NCI-H1092 treated with DMSO at 0.1 percent for 48 hours (cell line): ENCODE data around the gene FAAH.

Experiments used
- DNase-seq: peaks from one replicate; lab custom pipeline; 2025; lab: John Stamatoyannopoulos, UW

The FAAH gene

GRCh38 chr1:46401154-46401913 is 7.2 kb downstream of the FAAH start:
- DNase-seq: no peak

GRCh38 chr1:46401964-46402626 is 8.0 kb downstream of the FAAH start:
- DNase-seq: no peak

GRCh38 chr1:46403916-46404315 is 9.8 kb downstream of the FAAH start:
- DNase-seq: no peak

DNA sequence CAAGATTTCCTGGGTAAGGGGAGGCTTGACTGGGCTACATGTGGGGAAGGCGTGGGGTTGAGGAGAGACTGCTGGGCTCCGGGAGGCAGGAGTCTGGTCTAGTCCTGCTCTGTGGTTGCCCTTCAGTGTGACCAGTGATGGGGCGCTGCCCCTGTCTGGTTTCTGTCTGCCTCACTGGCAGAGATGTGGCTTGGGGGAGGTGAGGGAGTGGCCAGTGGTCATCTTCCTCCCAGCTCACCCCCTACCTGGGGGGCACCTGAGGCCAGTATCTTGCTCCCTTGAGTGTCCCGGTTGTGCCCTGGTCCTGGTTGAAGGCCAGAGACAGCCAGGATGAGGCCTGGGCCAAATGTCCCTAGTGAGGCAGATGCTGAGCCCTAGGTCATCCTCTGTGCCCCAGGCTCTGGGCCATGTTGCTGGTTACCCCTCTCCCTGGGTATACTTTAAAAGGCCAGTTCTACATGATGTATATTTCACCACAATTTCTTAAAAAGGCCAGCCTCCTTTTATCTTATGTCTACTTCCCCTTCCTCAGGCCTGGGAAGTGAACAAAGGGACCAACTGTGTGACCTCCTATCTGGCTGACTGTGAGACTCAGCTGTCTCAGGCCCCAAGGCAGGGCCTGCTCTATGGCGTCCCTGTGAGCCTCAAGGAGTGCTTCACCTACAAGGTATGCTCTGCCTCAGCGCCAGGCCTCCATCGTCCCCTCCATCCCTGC is 10.5 kb downstream of the FAAH start:
- DNase-seq: no peak

GRCh38 chr1:46405197-46405555 is 11.1 kb downstream of the FAAH start:
- DNase-seq: no peak

- DNase-seq: no peak
Measured at GRCh38 chr1:46405724-46406123, 11.6 kb downstream of the FAAH start.

GRCh38 chr1:46406881-46407608 is 12.9 kb downstream of the FAAH start:
- DNase-seq: no peak

- DNase-seq: no peak
Measured at GRCh38 chr1:46407636-46408035, 13.5 kb downstream of the FAAH start.

GRCh38 chr1:46408356-46409062 is 14.4 kb downstream of the FAAH start:
- no peak for DNase-seq

- DNase-seq: no peak
Measured at GRCh38 chr1:46409063-46409372, 14.9 kb downstream of the FAAH start.

DNA sequence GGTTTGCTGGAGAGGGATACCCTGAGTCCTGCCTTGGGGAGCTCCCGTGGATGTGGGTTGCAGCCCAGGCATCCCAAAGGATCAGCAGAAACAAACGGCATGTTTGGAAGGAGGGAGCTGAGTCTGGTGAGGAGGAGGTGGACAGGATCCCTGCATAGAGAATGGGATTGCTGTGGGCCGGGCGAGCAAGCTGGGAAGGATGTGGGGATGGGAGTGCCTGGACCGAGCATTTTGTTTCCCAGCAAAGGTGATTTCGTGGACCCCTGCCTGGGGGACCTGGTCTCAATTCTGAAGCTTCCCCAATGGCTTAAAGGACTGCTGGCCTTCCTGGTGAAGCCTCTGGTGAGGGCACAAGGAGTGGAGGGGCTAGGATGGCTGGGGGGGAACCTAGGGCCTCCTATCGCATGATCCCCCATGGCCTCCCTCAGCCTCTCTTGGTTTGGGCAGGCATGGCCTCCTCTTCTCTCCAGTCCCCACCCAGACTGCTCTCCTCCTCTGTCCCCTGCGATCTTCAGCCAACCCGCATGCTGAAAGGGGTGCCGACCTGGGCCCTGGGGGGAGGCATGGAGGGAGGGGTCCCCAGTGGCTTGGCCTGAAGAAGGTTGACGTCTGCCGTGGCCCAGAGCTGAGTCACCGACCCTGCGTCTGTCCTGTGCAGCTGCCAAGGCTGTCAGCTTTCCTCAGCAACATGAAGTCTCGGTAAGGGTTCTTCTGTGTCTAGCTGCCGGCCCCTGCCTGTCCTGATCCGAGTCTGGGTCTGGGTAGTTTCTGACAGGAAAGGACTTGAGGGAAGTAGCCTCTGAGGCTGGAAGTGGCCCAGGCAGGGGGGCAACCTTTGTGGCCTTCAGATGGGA is 16.3 kb downstream of the FAAH start:
- DNase-seq: no peak

DNA sequence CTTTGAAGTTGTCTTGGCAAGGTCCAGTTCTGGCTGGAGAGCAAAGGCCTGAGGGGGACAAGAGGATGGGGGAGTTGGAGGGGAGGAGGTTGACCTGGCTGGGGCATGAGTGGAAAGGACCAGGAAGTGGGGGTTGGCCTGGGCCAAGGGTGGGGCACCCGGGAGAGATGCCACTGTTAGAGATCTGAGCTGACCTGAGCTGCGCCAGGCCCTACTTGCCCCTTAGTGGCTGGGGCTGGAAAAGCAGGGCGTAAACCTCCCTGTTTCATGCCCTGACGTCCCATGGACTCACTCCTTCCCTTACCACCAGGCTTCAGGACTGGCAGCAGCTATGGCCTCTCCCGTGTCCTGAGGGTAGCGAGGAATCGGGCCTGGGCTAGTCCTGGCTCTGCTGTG is 16.9 kb downstream of the FAAH start:
- DNase-seq: no peak

- no peak for DNase-seq
Measured at GRCh38 chr1:46411601-46412341, 17.7 kb downstream of the FAAH start.

GRCh38 chr1:46412893-46413595 is 18.9 kb downstream of the FAAH start:
- DNase-seq: no peak

DNA sequence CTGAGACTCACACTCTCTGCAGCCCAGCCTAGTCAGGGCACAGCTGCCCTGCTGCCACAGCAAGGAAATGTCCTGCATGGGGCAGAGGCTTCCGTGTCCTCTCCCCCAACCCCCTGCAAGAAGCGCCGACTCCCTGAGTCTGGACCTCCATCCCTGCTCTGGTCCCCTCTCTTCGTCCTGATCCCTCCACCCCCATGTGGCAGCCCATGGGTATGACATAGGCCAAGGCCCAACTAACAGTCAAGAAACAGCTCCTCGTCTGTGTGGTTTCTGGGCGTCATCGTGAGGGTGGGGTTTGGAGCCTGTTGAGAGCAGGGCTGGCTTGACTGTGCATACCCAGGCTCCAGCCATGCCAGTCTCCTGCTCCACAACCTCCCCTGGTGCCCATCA is 19.5 kb downstream of the FAAH start:
- no peak for DNase-seq

DNA sequence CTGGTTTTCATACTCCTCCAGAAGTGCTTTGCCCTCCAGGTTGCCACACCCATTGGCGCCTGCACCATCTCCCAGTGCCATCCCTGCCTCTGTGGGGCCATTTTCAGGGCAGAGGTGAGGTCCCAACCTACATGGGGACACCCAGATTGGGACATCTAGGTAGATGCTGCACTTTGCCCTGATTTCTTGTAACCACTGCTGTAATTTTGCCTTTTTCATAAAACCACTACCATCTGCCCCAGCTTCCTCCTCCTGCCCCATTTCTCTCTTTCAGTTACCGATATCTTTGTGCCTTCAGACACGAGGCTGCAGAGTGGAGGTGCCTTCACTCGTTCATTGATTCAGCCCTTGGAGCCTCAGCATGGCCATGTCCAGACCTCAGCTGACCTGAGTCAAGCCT is 21.4 kb downstream of the FAAH start:
- no peak for DNase-seq

DNA sequence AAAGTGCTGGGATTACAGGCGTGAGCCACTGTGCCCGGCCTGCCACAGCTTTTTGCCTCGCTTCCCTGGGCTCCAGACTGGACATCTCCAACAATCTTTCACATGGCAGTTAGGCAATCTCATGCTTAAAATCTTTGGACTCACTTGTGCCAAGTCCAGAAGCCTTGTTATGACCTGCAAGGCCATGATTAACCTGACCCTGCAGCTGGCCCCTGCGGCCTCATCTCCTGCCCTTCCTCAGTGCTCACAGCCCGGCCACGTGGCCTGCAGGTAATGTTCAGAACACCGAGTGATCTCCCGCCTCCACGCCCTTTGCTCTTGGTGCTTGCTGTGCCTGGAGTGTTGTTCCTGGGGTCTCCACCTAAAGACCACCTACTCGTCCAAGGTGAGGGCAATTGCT is 24.9 kb downstream of the FAAH start:
- DNase-seq: no peak

GRCh38 chr1:46420533-46420915 is 26.4 kb downstream of the FAAH start:
- no peak for DNase-seq

GRCh38 chr1:46421739-46422138 is 27.6 kb downstream of the FAAH start:
- DNase-seq: no peak
